Gastrocnemius medialis (tissue), 4 donors: ENCODE results near the gene GEMIN5.

Source experiments
- POLR2A ChIP-seq, 2 donors: fragments of 450-650 bp; IDR thresholded peaks; one replicate each; pipeline ENCODE4 v1.6.1; 2017; ENCODE audit warnings: antibody characterized with exemption in 2 of 2, mild to moderate bottlenecking in 2 of 2, moderate library complexity in 2 of 2
- TF ChIP-seq, protein P1 (sequence below), 5 experiments: fragments of 450-650 bp in 3 of 5; fragments of 200-600 bp in 2 of 5; sonication (generic) in 2 of 5; IDR thresholded peaks in 4 of 5; conservative IDR thresholded peaks in 1 of 5; 1 replicate in 4 of 5; 2 replicates in 1 of 5; pipeline ENCODE4 v1.5.1; 2016 to 2019; ENCODE audit warnings: antibody characterized with exemption in 5 of 5, mild to moderate bottlenecking in 3 of 5, moderate library complexity in 3 of 5

DNA sequence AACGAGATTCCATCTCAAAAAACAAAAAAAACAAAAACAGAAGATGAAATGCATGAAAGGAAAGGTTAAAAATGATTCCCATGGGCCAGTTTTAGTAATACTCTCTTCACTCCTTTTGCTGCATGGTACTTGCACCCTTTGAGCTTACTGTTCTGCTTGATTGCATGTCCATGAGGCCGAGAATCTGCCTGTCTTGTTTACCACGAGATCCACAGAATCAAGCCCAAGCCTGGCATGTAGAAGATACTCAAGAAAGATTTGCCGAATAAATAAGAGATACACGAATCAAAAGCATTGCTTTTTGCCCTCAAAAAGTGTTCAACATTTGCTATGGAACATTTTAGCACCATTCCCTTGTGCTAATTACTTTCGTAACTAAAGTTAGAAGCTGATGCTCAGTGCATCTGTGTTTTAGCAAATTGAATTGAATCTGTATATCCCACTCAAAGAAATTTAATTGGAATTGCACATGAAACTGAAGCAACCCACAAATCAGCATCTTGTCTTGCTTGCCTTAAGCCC, 88.7 kb downstream of the GEMIN5 start:
- TF ChIP-seq, protein P1, sequence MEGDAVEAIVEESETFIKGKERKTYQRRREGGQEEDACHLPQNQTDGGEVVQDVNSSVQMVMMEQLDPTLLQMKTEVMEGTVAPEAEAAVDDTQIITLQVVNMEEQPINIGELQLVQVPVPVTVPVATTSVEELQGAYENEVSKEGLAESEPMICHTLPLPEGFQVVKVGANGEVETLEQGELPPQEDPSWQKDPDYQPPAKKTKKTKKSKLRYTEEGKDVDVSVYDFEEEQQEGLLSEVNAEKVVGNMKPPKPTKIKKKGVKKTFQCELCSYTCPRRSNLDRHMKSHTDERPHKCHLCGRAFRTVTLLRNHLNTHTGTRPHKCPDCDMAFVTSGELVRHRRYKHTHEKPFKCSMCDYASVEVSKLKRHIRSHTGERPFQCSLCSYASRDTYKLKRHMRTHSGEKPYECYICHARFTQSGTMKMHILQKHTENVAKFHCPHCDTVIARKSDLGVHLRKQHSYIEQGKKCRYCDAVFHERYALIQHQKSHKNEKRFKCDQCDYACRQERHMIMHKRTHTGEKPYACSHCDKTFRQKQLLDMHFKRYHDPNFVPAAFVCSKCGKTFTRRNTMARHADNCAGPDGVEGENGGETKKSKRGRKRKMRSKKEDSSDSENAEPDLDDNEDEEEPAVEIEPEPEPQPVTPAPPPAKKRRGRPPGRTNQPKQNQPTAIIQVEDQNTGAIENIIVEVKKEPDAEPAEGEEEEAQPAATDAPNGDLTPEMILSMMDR (IDR thresholded peaks at IDR 0.05 in 4 of 5, conservative IDR thresholded peaks at IDR 0.05 in 1 of 5) = no peak
- TF ChIP-seq POLR2A (IDR thresholded peaks at IDR 0.05) = no peak
